ENCODE measurements around the gene CFAP73.

DNA sequence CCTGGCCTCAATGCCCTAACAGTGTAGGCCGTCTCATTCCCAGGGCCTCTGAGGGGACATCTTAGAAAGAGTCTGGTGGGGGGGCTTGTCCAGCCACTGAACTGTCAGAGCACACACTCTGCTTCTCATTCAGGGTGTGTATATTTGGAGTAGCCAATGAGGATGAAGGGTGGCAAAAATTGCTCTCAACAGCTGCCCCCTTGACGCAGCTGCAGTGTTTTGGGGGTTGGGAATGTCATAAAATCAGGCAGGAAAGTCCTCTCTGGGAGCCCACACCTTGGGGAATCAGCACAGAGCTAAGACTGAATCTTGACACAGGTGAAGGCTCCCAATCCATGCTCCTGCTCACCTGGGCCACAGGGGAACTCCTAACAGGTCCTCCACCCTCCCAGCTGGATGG is 15.5 kb upstream of the CFAP73 start:
- TF ChIP-seq POLR2A (IDR thresholded peaks at IDR 0.05), result no peak
- TF ChIP-seq, protein P1, sequence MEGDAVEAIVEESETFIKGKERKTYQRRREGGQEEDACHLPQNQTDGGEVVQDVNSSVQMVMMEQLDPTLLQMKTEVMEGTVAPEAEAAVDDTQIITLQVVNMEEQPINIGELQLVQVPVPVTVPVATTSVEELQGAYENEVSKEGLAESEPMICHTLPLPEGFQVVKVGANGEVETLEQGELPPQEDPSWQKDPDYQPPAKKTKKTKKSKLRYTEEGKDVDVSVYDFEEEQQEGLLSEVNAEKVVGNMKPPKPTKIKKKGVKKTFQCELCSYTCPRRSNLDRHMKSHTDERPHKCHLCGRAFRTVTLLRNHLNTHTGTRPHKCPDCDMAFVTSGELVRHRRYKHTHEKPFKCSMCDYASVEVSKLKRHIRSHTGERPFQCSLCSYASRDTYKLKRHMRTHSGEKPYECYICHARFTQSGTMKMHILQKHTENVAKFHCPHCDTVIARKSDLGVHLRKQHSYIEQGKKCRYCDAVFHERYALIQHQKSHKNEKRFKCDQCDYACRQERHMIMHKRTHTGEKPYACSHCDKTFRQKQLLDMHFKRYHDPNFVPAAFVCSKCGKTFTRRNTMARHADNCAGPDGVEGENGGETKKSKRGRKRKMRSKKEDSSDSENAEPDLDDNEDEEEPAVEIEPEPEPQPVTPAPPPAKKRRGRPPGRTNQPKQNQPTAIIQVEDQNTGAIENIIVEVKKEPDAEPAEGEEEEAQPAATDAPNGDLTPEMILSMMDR (IDR thresholded peaks at IDR 0.05), result no peak

Data from right lobe of liver (tissue), 4 donors.